Left kidney (tissue), 2 donors: ENCODE results near the gene RNF168. TPM values are rescaled to one million over a fixed set of nuclear protein-coding genes. Genes with fewer than 3 reads are reported as not detected.
A peak's percentile ranks its signal among the peaks of the same experiment; 100 is the strongest.
"Not testable (repeated sequence)": the region's sequence is repeated elsewhere in the genome, so short reads cannot be mapped to it uniquely, and the experiment has no call there.

ENCODE experiments used
- DNase-seq: peaks from one replicate; pipeline ENCODE4 v3.0.0-alpha.2; 2013
- polyA plus RNA-seq: library from polyadenylated mRNA; unstranded; fragments of 120-200 nt; gene quantifications from one replicate; pipeline ENCODE4 v1.2.1, GENCODE V29; 2013; ENCODE audit not compliant: insufficient read length

The RNF168 gene
- polyA plus RNA-seq, 1 donor: 21.9 TPM

- DNase-seq: no peak
Observed at GRCh38 chr3:196472286-196472685, 31.3 kb downstream of the RNF168 start.

DNA sequence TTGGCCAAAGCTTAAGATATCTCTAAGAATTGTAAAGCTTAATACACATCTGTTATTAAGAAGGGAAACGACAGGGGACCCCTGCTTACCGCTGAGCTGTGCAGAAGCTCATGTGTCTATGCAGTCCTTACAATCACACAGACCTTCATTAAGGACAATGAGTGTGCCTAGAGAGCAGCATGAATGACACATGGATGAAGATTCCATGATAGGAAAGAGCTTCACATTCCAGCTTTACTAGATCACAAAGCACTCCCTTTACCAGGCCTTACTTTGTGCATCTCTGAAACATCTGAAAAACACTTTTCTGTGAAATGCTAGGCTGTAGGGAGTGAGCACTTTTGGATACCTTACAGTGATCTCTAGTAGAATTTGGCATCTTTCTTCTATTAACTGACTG is 32.0 kb downstream of the RNF168 start:
- no peak for DNase-seq

DNA sequence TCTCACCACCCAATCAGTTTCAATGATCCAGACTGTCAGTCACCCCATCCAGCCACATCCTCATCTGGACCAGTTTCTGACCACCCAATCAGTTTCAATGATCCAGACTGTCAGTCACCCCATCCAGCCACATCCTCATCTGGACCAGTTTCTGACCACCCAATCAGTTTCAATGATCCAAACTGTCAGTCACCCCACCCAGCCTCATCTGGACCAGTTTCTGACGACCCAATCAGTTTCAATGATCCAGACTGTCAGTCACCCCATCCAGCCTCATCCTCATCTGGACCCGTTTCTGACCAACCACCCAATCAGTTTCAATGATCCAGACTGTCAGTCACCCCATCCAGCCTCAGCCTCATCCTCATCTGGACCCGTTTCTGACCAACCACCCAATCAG is 33.4 kb downstream of the RNF168 start:
- not testable (repeated sequence) for DNase-seq

DNA sequence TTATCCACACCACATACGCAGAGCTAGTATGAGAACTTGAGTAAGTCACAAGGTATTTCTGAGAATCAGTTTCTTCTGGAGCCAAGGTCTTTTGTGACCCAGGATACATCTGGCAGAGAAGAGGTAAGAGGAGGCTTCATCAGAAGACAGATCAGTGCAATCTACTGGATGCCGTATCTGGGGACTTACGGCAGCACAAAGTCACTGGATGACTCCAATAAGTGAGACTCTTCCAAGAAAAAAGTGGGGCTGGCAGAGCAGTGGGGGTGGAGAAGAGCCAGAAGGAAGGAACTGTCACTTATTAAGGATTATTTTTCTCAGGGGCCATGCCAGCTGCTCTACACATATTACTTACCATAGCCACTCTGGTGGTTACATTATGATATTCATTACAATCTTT is 39.8 kb downstream of the RNF168 start:
- no peak for DNase-seq

DNA sequence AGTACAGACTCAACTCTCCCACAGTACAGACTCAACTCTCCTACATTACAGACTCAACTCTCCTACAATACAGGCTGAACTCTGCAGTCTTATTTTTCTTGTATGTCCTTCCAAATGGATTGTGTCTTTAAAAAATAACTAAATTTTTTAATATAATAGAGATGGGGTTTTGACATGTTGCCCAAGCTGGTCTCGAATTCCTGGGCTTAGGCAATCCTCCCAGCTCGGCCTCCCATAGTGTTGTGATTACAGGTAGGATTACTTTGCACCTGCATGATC is 40.2 kb downstream of the RNF168 start:
- no peak for DNase-seq

DNA sequence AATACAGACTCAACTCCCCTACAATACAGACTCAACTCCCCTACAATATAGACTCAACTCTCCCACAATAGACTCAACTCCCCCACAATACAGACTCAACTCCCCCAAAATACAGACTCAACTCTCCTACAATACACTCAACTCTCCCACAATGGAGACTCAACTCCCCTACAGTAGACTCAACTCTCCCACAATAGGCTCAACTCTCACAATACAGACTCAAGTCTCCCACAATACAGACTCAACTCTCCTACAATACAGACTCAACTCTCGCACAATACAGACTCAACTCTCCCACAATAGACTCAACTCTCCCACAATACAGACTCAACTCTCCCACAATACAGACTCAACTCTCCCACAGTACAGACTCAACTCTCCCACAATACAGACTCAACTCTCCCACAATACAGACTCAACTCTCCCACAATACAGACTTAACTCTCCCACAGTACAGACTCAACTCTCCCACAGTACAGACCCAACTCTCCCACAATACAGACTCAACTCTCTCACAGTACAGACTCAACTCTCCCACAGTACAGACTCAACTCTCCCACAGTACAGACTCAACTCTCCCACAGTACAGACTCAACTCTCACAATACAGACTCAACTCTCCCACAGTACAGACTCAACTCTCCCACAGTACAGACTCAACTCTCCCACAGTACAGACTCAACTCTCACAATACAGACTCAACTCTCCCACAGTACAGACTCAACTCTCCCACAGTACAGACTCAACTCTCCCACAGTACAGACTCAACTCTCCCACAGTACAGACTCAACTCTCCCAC is 40.7 kb downstream of the RNF168 start:
- not testable (repeated sequence) for DNase-seq

- no peak for DNase-seq
Observed at GRCh38 chr3:196458063-196458462, 45.5 kb downstream of the RNF168 start.

DNA sequence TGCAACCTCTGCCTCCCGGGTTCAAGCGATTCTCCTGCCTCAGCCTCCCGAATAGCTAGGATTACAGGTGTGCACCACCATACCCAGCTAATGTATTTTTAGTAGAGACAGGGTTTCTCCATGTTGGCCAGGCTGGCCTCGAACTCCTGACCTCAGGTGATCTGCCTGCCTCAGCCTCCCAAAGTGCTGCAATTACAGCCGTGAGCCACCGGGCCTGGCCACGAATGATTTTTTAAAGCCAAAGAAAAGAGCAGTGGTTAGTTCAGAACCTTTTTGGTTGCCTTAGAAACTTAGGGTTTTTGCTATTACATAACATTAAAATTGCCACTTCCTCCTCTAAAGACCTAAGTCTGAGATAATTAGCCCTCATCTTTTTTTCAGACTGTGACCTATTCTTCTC is 46.1 kb downstream of the RNF168 start:
- not testable (repeated sequence) for DNase-seq

DNA sequence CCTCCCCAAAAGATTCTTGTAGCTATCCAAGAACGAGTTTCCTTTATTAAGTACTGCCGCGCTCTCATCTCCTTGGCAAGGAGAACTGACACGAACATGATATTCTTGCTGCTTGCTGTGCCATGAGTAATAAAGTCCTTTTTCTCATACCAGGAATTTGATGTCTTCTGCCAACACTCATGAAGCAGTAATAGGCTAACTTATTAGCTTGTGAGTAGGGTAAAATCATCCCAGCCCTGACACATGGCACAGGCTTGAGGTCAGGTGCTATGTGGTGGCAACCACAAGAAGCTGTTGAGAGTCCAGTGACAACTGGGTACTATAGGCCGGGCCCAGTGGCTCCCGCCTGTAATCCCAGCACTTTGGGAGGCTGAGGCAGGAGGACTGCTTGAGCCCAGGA is 48.6 kb downstream of the RNF168 start:
- DNase-seq: no peak

- DNase-seq: not testable (repeated sequence)
Observed at GRCh38 chr3:196445391-196445790, 58.2 kb downstream of the RNF168 start.

- DNase-seq: no peak
Observed at GRCh38 chr3:196444500-196444894, 59.1 kb downstream of the RNF168 start.

- DNase-seq: no peak
Observed at GRCh38 chr3:196440696-196441095, 62.9 kb downstream of the RNF168 start.

GRCh38 chr3:196440041-196440537 is 63.5 kb downstream of the RNF168 start:
- no peak for DNase-seq

DNA sequence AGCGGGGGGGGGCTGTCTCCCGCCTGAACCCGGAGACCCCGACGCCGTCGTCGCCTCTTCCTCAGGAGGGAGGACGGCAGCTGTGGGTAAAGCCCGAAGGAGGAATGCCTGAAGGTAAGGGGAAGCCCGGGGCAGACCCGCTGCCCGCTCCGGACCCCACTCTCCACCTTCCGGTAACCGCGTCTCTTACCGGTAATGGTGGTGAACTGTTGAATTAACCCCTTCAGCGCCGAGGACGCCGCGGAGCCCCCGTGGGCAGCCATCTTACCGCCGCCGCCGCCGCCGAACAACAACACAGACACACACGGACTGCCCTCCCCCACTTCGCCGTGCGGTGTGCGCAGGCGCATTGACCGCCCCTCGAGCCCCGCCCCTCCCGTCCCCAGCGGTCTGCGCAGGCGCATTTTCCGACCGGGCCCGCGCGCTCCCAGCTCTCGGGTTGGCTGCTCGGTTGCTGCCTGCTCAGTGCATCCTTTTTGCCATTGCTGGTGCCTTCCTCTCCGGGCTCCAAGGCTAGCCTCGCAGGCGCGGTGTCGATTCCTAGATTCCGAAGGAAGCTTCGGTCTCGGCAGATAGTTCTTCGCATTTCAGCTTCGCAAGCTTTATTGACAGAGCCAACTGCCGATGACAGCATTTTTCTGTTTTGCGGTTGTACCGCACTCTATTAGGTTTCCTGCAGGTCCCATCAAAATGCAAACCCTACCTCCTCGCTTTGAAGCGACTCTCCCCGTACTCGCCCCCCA is 71.3 kb downstream of the RNF168 start, which contains the start of gene UBXN7:
Gene UBXN7 (minus strand): TSS at position 291 of the 743 bp plus-strand sequence. CDS start 28 bp downstream, at position 263.
- DNase-seq: peak; percentile 95

GRCh38 chr3:196431181-196432136 is 72.1 kb downstream of the RNF168 start:
- peak; percentile 70 for DNase-seq

DNA sequence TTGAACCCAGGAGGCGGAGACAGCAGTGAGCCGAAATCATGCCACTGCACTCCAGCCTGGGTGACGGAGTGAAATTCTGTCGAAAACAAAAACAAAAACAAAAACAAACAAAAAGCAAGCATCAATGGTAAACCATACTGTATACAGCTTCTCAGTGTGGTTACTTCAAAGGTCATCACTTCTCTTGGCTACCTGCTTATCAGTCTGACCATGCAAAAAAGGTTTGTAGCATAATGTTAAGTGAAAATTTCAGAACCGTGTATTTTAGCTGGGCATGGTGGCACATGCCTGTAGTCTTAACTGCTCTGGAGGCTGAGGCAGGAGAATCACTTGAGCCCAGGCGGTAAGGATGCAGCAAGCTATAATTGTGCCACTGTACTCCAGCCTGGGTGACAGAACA is 75.5 kb downstream of the RNF168 start:
- DNase-seq: no peak

GRCh38 chr3:196424421-196424820 is 79.1 kb downstream of the RNF168 start:
- DNase-seq: not testable (repeated sequence)

GRCh38 chr3:196423044-196423781 is 80.4 kb downstream of the RNF168 start:
- DNase-seq: no peak

DNA sequence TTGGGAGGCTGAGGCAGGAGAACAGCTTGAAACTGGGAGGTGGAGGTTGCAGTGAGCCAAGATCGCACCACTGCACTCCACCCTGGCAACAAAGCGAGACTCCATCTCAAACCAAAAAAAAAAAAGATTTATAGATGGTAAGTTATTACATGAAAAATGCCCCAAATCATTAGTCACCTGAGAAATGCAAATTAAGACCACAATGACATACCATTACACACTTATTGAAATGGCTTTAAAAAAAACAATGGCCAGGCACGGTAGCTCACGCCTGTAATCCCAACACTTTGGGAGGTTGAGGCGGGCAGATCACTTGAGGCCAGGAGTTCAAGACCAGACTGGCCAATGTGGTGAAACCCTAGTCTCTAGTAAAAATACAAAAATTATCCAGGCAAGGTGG is 81.9 kb downstream of the RNF168 start:
- not testable (repeated sequence) for DNase-seq

- no peak for DNase-seq
Observed at GRCh38 chr3:196419386-196419785, 84.2 kb downstream of the RNF168 start.
